ENCODE results near the gene RMND1.
"Not testable (repeated sequence)": the region's sequence is repeated elsewhere in the genome, so short reads cannot be mapped to it uniquely, and the experiment has no call there.

RMND1 gene

DNA sequence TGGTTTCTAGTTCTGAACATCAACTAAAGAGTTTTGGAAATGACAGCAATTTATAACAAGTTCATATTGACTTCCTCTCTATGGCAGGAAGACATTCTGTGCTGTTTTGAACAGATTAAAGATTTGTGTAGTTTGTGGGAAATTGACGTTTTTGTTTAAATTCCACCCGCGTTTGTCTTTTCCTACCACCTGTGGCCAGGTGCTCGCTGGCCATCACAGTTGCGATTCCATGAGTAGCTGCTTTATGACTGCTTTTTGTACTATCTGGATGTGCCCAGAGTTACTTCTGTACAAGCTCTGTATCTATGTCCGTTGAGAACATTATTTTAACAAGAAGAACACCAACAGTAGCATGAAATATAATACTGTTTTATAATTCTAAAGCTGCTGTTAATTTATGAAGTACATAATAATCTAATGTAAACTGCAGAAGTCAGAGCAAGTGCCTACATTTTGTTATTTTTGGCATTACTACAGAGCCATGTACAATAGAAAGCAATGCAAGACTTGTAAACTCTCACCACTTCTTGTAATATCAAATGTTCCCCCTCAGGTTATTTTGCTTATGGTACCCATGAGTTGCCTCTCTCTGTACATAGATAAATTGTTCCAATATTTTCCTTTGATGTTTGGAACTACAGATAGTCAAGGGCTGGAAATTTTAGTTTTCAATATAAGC lies 94.0 kb downstream of the RMND1 start:
- Histone ChIP-seq H3K4me1 (ENCODE audit: control insufficient read depth in 2 of 2, insufficient read depth in 2 of 2, low read length in 2 of 2) (no peaks in the 10 kb centered on the region), H3K27ac (ENCODE audit: low read depth in 2 of 2, low read length in 2 of 2) (no peak overlapping the region), H3K4me3 (ENCODE audit: low read length in 2 of 2) (no peak overlapping the region), H3K9me3 (ENCODE audit: control insufficient read depth in 2 of 2, low read length in 2 of 2) (no peaks in the 10 kb centered on the region), H3K36me3 (ENCODE audit: control insufficient read depth in 2 of 2, insufficient read depth in 2 of 2, low read length in 2 of 2) (peaks cover 9 to 10% of the 10 kb centered on the region in 2 donors), H3K27me3 (ENCODE audit: control insufficient read depth in 2 of 2, insufficient read depth in 2 of 2, low read length in 2 of 2) (no peaks in the 10 kb centered on the region), H3K9ac (ENCODE audit: low read depth in 1 of 2, low read length in 2 of 2) (no peak overlapping the region)

DNA sequence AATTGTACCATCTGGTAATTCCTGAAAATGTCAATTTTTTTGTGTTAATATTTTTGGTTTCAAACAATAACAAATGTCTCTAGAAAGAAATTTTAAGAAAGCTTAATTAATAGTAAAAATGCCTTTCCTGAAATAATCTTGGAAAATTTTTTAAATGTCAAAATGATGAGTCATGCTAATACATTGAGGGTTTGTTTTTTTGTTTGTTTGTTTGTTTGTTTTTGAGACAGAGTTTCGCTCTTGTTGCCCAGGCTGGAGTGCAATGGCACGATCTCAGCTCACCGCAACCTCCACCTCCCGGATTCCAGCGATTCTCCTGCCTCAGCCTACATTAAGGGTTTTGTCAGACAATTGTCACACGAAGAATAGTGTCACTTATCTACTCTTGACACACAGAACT lies 94.9 kb downstream of the RMND1 start:
- H3K9ac ChIP-seq (ENCODE audit: low read depth in 1 of 2, low read length in 2 of 2); H3K27ac ChIP-seq (ENCODE audit: low read depth in 2 of 2, low read length in 2 of 2); H3K36me3 ChIP-seq (ENCODE audit: control insufficient read depth in 2 of 2, insufficient read depth in 2 of 2, low read length in 2 of 2): not testable (repeated sequence)

More for the DNA sequence above, 94.9 kb downstream of the RMND1 start:
- H3K4me1 ChIP-seq (ENCODE audit: control insufficient read depth in 2 of 2, insufficient read depth in 2 of 2, low read length in 2 of 2); H3K27me3 ChIP-seq (ENCODE audit: control insufficient read depth in 2 of 2, insufficient read depth in 2 of 2, low read length in 2 of 2); H3K9me3 ChIP-seq (ENCODE audit: control insufficient read depth in 2 of 2, low read length in 2 of 2); H3K4me3 ChIP-seq (ENCODE audit: low read length in 2 of 2): not testable (repeated sequence)

All from mucosa of rectum (tissue), 2 donors.